GM21723 (cell line): ENCODE data around the gene TASOR.
"Not testable (repeated sequence)": the region's sequence is repeated elsewhere in the genome, so short reads cannot be mapped to it uniquely, and the experiment has no call there.

ENCODE experiments used
- ATAC-seq: cut with Tn5 transposase; IDR thresholded peaks from one replicate; pipeline ENCODE4 v1.9.1; 2021; ENCODE audit warnings: mild to moderate bottlenecking, moderate library complexity; ENCODE audit not compliant: unreplicated experiment

Gene TASOR, protein sequence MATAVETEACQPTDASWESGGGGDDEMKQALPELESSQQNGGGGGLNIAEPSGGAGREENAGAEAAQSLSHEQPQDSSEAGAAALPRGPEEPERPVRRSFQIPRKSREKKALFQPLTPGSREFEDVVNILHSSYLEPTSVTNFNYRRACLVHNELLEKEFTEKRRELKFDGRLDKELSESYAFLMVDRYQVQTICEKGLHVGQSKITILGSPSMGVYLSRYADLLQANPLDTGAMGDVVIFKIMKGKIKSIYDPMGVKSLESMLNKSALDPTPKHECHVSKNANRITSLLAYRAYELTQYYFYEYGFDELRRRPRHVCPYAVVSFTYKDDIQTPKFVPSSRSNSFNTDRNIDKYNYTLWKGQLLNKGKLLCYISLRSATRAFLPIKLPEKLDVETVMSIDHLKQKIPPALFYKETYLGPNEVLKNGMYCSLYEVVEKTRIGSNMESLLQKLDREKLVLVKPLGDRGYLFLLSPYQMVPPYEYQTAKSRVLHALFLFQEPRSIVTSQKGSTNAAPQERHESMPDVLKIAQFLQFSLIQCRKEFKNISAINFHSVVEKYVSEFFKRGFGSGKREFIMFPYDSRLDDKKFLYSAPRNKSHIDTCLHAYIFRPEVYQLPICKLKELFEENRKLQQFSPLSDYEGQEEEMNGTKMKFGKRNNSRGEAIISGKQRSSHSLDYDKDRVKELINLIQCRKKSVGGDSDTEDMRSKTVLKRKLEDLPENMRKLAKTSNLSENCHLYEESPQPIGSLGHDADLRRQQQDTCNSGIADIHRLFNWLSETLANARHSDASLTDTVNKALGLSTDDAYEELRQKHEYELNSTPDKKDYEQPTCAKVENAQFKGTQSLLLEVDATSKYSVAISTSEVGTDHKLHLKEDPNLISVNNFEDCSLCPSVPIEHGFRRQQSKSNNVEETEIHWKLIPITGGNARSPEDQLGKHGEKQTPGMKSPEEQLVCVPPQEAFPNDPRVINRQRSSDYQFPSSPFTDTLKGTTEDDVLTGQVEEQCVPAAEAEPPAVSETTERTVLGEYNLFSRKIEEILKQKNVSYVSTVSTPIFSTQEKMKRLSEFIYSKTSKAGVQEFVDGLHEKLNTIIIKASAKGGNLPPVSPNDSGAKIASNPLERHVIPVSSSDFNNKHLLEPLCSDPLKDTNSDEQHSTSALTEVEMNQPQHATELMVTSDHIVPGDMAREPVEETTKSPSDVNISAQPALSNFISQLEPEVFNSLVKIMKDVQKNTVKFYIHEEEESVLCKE (N-terminal part only)

DNA sequence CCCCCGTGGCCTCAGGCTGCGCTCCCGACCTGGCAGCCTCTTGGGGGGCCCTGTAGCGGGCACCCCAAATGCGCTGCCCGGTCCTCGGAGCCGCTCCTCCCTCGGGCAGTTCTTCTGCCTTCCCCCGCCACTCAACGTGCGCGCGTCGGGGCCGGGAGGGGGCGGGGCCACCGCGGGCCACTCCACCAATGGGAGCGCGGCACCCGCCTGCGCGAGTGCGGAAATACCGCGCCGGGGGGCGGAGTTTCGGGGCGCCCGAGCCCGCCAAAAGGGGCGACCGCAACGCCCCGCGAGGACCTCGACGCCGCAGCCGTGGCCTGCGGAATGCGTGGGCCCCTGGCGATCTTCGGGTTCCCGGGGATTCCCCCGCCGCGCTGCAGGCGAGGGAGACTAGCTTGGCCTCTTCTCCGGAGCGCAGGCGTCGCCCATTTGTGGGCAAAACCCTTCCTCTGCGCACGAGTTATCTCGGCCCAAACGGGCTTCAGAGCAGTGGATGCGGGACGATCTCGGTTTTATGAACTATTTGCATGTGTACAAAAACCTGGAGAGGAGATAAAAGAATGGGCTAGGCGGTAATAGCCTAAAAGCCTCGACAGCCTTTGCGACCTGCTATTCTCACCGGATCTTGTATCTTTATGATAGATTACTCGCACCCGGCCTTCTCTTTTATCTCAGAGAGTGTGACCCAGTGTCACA lies at the start of gene TASOR:
Gene TASOR (minus strand): TSS at position 144 of the 696 bp plus-strand sequence. CDS start 259 bp downstream, outside the sequence.
- peak; percentile 73 for ATAC-seq

- no peak for ATAC-seq
Measured at GRCh38 chr3:56732109-56732508, 49.0 kb upstream of the TASOR start.

GRCh38 chr3:56725175-56725574 lies 42.1 kb upstream of the TASOR start:
- ATAC-seq = peak; percentile 98

GRCh38 chr3:56724676-56725075 lies 41.6 kb upstream of the TASOR start:
- ATAC-seq = no peak

DNA sequence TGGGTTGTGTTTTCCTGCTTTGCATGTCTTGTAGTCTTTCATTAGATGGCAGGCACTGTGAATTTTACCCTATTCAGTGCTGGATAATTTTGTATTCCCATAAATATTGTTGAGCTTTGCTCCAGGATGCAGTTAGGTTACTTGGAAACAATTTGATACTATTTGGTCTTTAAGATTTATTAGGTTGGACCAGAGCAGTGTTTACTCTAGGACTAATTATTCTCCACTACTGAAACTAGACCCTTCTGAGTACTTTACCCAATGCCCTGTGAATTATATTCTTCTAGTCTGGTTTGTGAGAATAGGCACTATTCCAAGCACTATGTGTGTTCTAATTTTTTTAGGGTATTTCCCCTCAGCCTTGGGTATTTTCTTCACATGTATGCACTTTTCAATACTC lies 37.8 kb upstream of the TASOR start:
- ATAC-seq = no peak

- not testable (repeated sequence) for ATAC-seq
Measured at GRCh38 chr3:56718809-56719208, 35.7 kb upstream of the TASOR start.

GRCh38 chr3:56711344-56711743 lies 28.3 kb upstream of the TASOR start:
- no peak for ATAC-seq

- not testable (repeated sequence) for ATAC-seq
Measured at GRCh38 chr3:56707412-56707811, 24.3 kb upstream of the TASOR start.

GRCh38 chr3:56706629-56707028 lies 23.6 kb upstream of the TASOR start:
- no peak for ATAC-seq

DNA sequence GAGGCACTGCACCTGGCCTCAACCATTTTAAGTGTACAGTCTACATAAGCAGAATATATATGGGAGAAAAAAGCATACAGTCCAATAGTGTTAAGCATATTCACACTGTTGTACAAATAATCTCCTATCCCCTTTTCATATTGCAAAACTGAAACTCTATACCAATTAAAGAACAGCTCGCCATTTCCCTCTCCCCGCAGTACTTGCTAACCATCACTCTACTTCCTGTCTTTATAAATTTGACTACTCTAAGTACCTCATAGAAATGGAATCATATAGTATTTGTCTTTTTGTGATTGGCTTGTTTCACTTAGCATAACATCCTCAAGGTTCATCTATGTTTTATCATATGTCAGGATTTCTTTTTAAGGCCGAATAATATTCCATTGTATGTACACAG lies 21.6 kb upstream of the TASOR start:
- no peak for ATAC-seq

GRCh38 chr3:56702490-56703315 lies 19.6 kb upstream of the TASOR start:
- peak; percentile 63 for ATAC-seq

GRCh38 chr3:56700151-56700550 lies 17.1 kb upstream of the TASOR start:
- ATAC-seq = no peak

DNA sequence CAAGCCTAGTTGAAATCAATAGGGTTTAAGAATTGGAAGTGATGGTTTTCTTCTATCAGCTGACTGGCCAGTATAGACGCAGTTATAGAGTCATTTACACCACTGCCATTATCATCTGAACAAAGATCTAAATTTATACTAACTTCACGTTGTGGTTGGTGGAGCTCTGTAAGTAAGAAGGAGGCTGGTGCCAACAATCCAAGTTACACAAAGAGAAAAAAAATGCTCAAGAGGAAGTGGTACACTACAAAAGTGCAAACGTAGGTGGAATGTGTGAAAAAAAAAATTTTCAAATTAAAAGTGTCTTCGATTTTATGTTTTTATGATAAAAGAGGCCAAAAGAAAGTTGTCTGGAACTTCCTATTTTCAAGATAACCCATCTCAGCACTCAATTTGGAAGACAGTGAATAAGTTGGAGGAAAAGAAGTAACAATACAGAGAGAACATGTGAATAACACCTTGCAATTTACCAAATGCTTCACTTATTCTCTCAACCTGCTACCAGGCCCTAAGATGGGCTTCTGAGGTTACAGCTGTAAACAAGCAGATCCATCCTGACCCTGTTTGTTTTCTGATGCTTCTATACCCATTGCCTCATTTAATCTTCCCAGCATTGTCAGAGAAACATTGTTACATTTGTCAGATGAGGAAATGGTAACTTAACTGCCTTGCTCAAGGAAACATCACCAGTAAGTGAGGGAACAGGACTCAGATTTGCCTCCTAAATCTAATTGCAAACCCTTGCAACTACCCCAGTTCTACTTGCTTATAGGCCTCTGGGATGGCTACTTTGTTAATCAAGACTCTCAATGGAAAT lies 12.0 kb upstream of the TASOR start:
- no peak for ATAC-seq

- no peak for ATAC-seq
Measured at GRCh38 chr3:56693750-56694149, 10.7 kb upstream of the TASOR start.

GRCh38 chr3:56692520-56693433 lies 9.7 kb upstream of the TASOR start:
- peak; percentile 86 for ATAC-seq

DNA sequence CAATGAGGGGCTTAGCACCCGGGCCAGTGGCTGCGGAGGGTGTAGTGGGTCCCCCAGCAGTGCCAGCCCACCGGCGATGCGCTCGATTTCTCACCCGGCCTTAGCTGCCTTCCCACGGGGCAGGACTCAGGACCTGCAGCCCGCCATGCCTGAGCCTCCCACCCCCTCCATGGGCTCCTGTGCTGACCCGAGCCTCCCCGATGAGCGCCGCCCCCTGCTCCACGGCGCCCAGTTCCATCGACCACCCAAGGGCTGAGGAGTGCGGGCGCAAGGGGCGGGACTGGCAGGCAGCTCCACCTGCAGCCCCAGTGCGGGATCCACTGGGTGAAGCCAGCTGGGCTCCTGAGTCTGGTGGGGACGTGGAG lies 8.9 kb upstream of the TASOR start:
- ATAC-seq = not testable (repeated sequence)

- no peak for ATAC-seq
Measured at GRCh38 chr3:56691165-56692000, 8.3 kb upstream of the TASOR start.
